ENCODE data around the gene TNF. TPM values are rescaled to one million over a fixed set of nuclear protein-coding genes. Genes with fewer than 3 reads are reported as not detected.

TNF gene
- polyA plus RNA-seq, 1 of the 3 experiments (the other 2 are of a cell fraction), result not detected

GRCh38 chr6:31586599-31587281 lies 11.4 kb downstream of the TNF start:
- no peaks in the 10 kb centered on the region for H3K79me2 ChIP-seq (ENCODE audit: insufficient read depth)
- CTCF ChIA-PET, result interaction anchor here (1.1 to 17.6 kb wide), 3 partner anchors 11 to 38 kb away, joined by 4 to 312 read pairs (median 89); partner anchors contain the start of genes ATP6V1G2, NFKBIL1 and TNF
- no peak for DNase-seq
- H3K4me2 ChIP-seq, result no peak overlapping the region
- H3K27ac ChIP-seq (ENCODE audit: low read depth in 2 of 2, low read length in 1 of 2), result no peak overlapping the region
- H3K36me3 ChIP-seq (replicated peaks in 1 of 2; ENCODE audit: control insufficient read depth in 1 of 2, insufficient read depth in 2 of 2, low read length in 1 of 2), result no peaks in the 10 kb centered on the region
- peaks cover 0 to 1% of the 10 kb centered on the region in 2 experiments; a peak in 1 of 4 replicates for H3K4me1 ChIP-seq (ENCODE audit: control insufficient read depth in 1 of 2, insufficient read depth in 2 of 2, low read depth in 1 of 2, low read length in 1 of 2)
- H3K27me3 ChIP-seq (ENCODE audit: insufficient read depth), result no peaks in the 10 kb centered on the region
- no peaks in the 10 kb centered on the region for H3K9me3 ChIP-seq
- no peak for TF ChIP-seq CHD2 (IDR thresholded peaks at IDR 0.05; ENCODE audit: low read length, partially characterized antibody)
- TF ChIP-seq RFX5 (IDR thresholded peaks at IDR 0.05; ENCODE audit: low read length), result no peak
- TF ChIP-seq PBX3 (IDR thresholded peaks at IDR 0.05), result no peak
- no peak for TF ChIP-seq GATA2 (CRISPR knock-in tag; IDR thresholded peaks at IDR 0.05)
- TF ChIP-seq YY1 (IDR thresholded peaks at IDR 0.05; ENCODE audit: low read depth), result no peak
- TF ChIP-seq GABPA (IDR thresholded peaks at IDR 0.05; ENCODE audit: low read depth), result no peak
- H3K9ac ChIP-seq, result no peak overlapping the region
- no peak overlapping the region for H3K4me3 ChIP-seq (ENCODE audit: low read depth in 2 of 2, low read length in 1 of 2)
- H3F3A ChIP-seq (replicated peaks; ENCODE audit: insufficient read depth), result no peaks in the 10 kb centered on the region
- H2AFZ ChIP-seq (ENCODE audit: low read depth), result no peak overlapping the region
- no peaks in the 10 kb centered on the region for H4K20me1 ChIP-seq (ENCODE audit: insufficient read depth)
- WGBS (ENCODE audit: low lambda C conversion rate), result 45% methylated on average over 5 of the region's 9 CpGs
- no peaks in the 10 kb centered on the region for H3K9me2 ChIP-seq
- POLR2A ChIA-PET, result no interaction called here

DNA sequence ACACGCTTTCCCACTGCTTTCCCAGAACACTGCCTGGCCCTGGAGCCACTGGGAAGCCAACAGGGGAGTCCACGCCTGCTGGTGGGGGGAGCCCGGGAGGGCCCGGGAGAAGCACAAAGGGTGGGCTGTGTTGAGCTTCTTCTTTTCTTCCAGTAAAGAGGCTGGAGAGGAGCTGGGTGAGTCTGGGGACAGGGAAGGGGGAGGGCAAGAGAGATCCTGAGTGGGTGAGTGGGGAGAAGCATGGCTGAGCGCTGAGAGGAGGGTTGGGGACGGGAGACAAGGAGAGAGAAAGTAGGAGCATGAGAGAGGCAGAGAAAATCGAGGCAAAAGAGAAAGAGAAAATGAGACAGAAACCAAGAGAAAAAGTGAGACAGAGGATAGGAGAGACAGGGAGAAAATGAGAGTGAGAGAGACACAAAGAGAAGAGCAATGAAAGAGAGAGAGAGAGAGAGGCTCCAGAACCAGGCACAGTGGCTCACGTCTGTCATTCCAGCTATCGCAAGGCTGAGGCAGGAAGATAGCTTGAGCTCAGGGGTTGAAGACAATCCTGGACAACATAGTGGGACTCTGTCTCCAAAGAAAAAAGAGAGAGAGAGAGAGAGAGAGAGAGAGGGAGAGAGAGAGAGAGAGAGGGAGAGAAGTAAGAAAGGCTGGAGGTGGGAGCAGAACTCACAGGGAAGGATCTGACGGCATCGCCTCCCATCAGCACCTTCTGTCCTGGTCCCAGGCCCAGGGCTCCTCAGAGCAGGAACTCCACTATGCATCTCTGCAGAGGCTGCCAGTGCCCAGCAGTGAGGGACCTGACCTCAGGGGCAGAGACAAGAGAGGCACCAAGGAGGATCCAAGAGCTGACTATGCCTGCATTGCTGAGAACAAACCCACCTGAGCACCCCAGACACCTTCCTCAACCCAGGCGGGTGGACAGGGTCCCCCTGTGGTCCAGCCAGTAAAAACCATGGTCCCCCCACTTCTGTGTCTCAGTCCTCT lies 12.7 kb downstream of the TNF start:
- CTCF ChIA-PET, result interaction anchor here (1.5 to 17.6 kb wide), 6 partner anchors 7 to 42 kb away, joined by 3 to 312 read pairs (median 14); partner anchors contain the start of genes ATP6V1G2, LTB and NFKBIL1

More for the DNA sequence above, 12.7 kb downstream of the TNF start:
- H3F3A ChIP-seq (replicated peaks; ENCODE audit: insufficient read depth), result no peaks in the 10 kb centered on the region
- 82% methylated on average over 11 of the region's 12 CpGs for WGBS (ENCODE audit: low lambda C conversion rate)
- no peaks in the 10 kb centered on the region for H3K9me2 ChIP-seq
- H3K4me1 ChIP-seq (ENCODE audit: control insufficient read depth in 1 of 2, insufficient read depth in 2 of 2, low read depth in 1 of 2, low read length in 1 of 2), result no peaks in the 10 kb centered on the region; a peak in 1 of 4 replicates
- H3K4me2 ChIP-seq, result no peak overlapping the region
- no peak overlapping the region for H3K4me3 ChIP-seq (ENCODE audit: low read depth in 2 of 2, low read length in 1 of 2)
- H3K27me3 ChIP-seq (ENCODE audit: insufficient read depth), result no peaks in the 10 kb centered on the region
- TF ChIP-seq GABPA (IDR thresholded peaks at IDR 0.05; ENCODE audit: low read depth), result no peak
- TF ChIP-seq, protein P1, sequence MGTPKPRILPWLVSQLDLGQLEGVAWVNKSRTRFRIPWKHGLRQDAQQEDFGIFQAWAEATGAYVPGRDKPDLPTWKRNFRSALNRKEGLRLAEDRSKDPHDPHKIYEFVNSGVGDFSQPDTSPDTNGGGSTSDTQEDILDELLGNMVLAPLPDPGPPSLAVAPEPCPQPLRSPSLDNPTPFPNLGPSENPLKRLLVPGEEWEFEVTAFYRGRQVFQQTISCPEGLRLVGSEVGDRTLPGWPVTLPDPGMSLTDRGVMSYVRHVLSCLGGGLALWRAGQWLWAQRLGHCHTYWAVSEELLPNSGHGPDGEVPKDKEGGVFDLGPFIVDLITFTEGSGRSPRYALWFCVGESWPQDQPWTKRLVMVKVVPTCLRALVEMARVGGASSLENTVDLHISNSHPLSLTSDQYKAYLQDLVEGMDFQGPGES (IDR thresholded peaks at IDR 0.05; ENCODE audit: low read depth, low read length), result no peak
- TF ChIP-seq NFIC (IDR thresholded peaks at IDR 0.05; ENCODE audit: borderline replicate concordance), result no peak
- no peak for TF ChIP-seq JUND (IDR thresholded peaks at IDR 0.05)
- TF ChIP-seq ELF1 (IDR thresholded peaks at IDR 0.05), result no peak
- no peak for TF ChIP-seq RXRA (IDR thresholded peaks at IDR 0.05; ENCODE audit: borderline replicate concordance, low read depth)
- TF ChIP-seq EZH2phosphoT487 (IDR thresholded peaks at IDR 0.05; ENCODE audit: borderline replicate concordance, low read depth), result no peak
- TF ChIP-seq TAF1 (IDR thresholded peaks at IDR 0.05; ENCODE audit: borderline replicate concordance, low read depth, low read length), result no peak
- no peak for TF ChIP-seq FOXM1 (IDR thresholded peaks at IDR 0.05; ENCODE audit: low read depth)
- TF ChIP-seq, protein P2, sequence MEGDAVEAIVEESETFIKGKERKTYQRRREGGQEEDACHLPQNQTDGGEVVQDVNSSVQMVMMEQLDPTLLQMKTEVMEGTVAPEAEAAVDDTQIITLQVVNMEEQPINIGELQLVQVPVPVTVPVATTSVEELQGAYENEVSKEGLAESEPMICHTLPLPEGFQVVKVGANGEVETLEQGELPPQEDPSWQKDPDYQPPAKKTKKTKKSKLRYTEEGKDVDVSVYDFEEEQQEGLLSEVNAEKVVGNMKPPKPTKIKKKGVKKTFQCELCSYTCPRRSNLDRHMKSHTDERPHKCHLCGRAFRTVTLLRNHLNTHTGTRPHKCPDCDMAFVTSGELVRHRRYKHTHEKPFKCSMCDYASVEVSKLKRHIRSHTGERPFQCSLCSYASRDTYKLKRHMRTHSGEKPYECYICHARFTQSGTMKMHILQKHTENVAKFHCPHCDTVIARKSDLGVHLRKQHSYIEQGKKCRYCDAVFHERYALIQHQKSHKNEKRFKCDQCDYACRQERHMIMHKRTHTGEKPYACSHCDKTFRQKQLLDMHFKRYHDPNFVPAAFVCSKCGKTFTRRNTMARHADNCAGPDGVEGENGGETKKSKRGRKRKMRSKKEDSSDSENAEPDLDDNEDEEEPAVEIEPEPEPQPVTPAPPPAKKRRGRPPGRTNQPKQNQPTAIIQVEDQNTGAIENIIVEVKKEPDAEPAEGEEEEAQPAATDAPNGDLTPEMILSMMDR (IDR thresholded peaks at IDR 0.05), result no peak
- TF ChIP-seq SIN3A (IDR thresholded peaks at IDR 0.05; ENCODE audit: borderline replicate concordance, low read depth, low read length), result no peak
- TF ChIP-seq POLR2AphosphoS5 (IDR thresholded peaks at IDR 0.05; ENCODE audit: low read depth, low read length), result no peak
- H3K27ac ChIP-seq (ENCODE audit: low read depth in 2 of 2, low read length in 1 of 2), result no peak overlapping the region
- no peak overlapping the region for H3K9ac ChIP-seq
- no peak overlapping the region for H2AFZ ChIP-seq (ENCODE audit: low read depth)
- no peaks in the 10 kb centered on the region for H4K20me1 ChIP-seq (ENCODE audit: insufficient read depth)
- no peak for DNase-seq
- H3K36me3 ChIP-seq (replicated peaks in 1 of 2; ENCODE audit: control insufficient read depth in 1 of 2, insufficient read depth in 2 of 2, low read length in 1 of 2), result no peaks in the 10 kb centered on the region
- no peaks in the 10 kb centered on the region for H3K9me3 ChIP-seq
- POLR2A ChIA-PET, result no interaction called here
- no peaks in the 10 kb centered on the region for H3K79me2 ChIP-seq (ENCODE audit: insufficient read depth)
